PFSK-1 (cell line): ENCODE measurements around the gene MAP4K5.
A peak's percentile ranks its signal among the peaks of the same experiment; 100 is the strongest.

Source experiments
- FOXP2 ChIP-seq: optimal IDR thresholded peaks from 2 replicates; pipeline ENCODE3; 2011; ENCODE audit warnings: borderline replicate concordance, control low read depth, inconsistent platforms; ENCODE audit not compliant: insufficient read depth; ENCODE audit errors: extremely low read length, extremely low read depth
- POLR2AphosphoS5 ChIP-seq: IDR thresholded peaks from 2 replicates; pipeline ENCODE4 v1.6.1; 2012; ENCODE audit warnings: low read depth, mild to moderate bottlenecking, control low read depth, low read length, moderate library complexity
- REST ChIP-seq, 2 experiments: IDR thresholded peaks; 2 replicates each; pipeline versions ENCODE4 v1.6.1 to v1.8.0; 2011 to 2012; ENCODE audit warnings: low read depth in 2 of 2, low read length in 2 of 2, control low read depth in 1 of 2, inconsistent platforms in 1 of 2, mild to moderate bottlenecking in 1 of 2, moderate library complexity in 1 of 2; ENCODE audit not compliant: insufficient read depth in 1 of 2
- SIN3A ChIP-seq: IDR thresholded peaks from 2 replicates; pipeline ENCODE4 v1.6.1; 2012; ENCODE audit warnings: mild to moderate bottlenecking, low read length, moderate library complexity, borderline replicate concordance; ENCODE audit not compliant: insufficient read depth
- TAF1 ChIP-seq: IDR thresholded peaks from 2 replicates; pipeline ENCODE4 v1.6.1; 2012; ENCODE audit warnings: low read length, control low read depth, borderline replicate concordance; ENCODE audit not compliant: insufficient read depth

The MAP4K5 gene

GRCh38 chr14:50452979-50453705 lies 79.2 kb downstream of the MAP4K5 start:
- TF ChIP-seq TAF1 (no peak), SIN3A (no peak), POLR2AphosphoS5 (no peak), FOXP2 (no peak), REST (IDR thresholded peaks at IDR 0.05; ENCODE audit: insufficient read depth in 1 of 2, low read depth in 2 of 2, low read length in 2 of 2) (no peak)

GRCh38 chr14:50452296-50452695 lies 80.1 kb downstream of the MAP4K5 start:
- TF ChIP-seq REST (IDR thresholded peaks at IDR 0.05; ENCODE audit: insufficient read depth in 1 of 2, low read depth in 2 of 2, low read length in 2 of 2) (no peak), SIN3A (no peak), POLR2AphosphoS5 (no peak), FOXP2 (no peak), TAF1 (no peak)

DNA sequence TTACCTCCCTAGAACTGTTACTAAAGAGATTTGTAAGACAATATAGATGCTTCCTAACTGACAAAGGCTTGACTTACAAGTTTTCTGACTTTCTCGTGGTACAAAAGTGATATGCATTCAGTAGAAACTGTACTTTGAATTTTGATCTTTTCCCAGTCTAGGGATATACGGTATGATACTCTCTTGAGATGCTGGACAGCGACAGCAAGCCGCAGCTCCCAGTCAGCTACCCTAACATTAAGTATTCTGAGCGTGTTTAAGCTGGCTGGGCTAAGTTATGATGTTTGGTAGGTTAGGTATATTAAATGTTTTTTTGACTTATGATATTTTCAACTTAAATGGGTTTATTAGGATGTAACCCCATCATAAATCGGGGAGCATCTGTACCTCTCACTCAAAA lies 80.5 kb downstream of the MAP4K5 start:
- peak; percentile 80 to 91 for TF ChIP-seq REST (IDR thresholded peaks at IDR 0.05; ENCODE audit: insufficient read depth in 1 of 2, low read depth in 2 of 2, low read length in 2 of 2)
- no peak for TF ChIP-seq FOXP2
- TF ChIP-seq SIN3A: no peak
- no peak for TF ChIP-seq POLR2AphosphoS5
- TF ChIP-seq TAF1: no peak

- no peak for TF ChIP-seq POLR2AphosphoS5
- no peak for TF ChIP-seq FOXP2
- no peak for TF ChIP-seq TAF1
- TF ChIP-seq SIN3A: no peak
- TF ChIP-seq REST (IDR thresholded peaks at IDR 0.05; ENCODE audit: insufficient read depth in 1 of 2, low read depth in 2 of 2, low read length in 2 of 2): no peak
Observed at GRCh38 chr14:50447461-50447860, 84.9 kb downstream of the MAP4K5 start.
